ENCODE measurements around the gene LMF1. TPM values are rescaled to one million over a fixed set of nuclear protein-coding genes. Genes with fewer than 3 reads are reported as not detected.

LMF1 gene
- total RNA-seq, 1 donor from 2014 or later, result 16.0 TPM

- H3K27ac Mint-ChIP-seq (ENCODE audit: unreplicated experiment), result no peak overlapping the region
- TF ChIP-seq CTCF (conservative IDR thresholded peaks at IDR 0.05), result no peak
Observed at GRCh38 chr16:976389-976931, 5.7 kb upstream of the LMF1 start.

GRCh38 chr16:975291-975690 lies 4.5 kb upstream of the LMF1 start:
- no peak for TF ChIP-seq CTCF (conservative IDR thresholded peaks at IDR 0.05)
- H3K9me3 Mint-ChIP-seq, result no peaks in the 10 kb centered on the region
- H3K27me3 Mint-ChIP-seq (ENCODE audit: low read depth), result peaks cover 20% of the 10 kb centered on the region
- peaks cover 9% of the 10 kb centered on the region for H3K36me3 Mint-ChIP-seq (ENCODE audit: low read depth)
- H3K4me1 Mint-ChIP-seq, result peaks cover 46% of the 10 kb centered on the region
- DNase-seq (ENCODE audit: low read depth, low spot score), result no peak
- H3K27ac Mint-ChIP-seq (ENCODE audit: unreplicated experiment), result no peak overlapping the region
- peak overlapping the region; percentile 79 for H3K4me3 Mint-ChIP-seq

More at GRCh38 chr16:976389-976931, 5.7 kb upstream of the LMF1 start:
- peaks cover 9% of the 10 kb centered on the region for H3K36me3 Mint-ChIP-seq (ENCODE audit: low read depth)
- peak overlapping the region; percentile 57 for H3K4me3 Mint-ChIP-seq
- peaks cover 43% of the 10 kb centered on the region for H3K4me1 Mint-ChIP-seq
- no peak for DNase-seq (ENCODE audit: low read depth, low spot score)
- H3K9me3 Mint-ChIP-seq, result no peaks in the 10 kb centered on the region
- peaks cover 18% of the 10 kb centered on the region for H3K27me3 Mint-ChIP-seq (ENCODE audit: low read depth)

DNA sequence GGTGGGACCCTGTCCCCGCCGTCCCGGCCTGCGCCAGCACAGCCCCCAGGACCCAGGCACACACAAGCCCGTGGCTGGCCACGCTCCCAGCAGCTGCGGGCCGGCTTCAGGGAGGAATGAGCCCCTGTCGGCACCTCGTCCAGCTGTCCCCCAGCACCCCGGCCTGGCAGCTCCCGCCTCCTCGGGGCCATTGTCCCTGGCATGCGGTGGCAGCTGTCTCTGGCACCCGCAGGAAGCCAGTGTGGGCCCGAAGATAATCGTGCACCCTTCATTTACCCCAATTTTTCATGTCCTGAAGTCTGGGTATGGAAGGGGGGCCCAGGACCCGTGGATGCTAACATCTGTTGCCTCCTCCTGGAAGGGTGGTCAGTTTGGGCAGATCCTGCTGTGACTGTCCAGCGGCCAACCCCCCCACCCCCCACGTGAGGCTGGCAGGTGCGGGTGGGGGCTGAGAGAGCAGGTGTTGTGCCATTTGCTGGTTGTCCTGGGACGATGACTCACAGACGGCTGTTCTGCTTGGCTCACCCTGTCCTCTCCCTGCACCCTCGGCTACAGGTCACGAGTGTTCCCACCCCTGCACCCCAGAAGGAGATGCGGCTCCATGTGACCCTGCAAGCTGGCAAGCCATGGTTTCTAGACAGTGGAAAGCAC lies 4.0 kb upstream of the LMF1 start:
- TF ChIP-seq CTCF (conservative IDR thresholded peaks at IDR 0.05), result no peak
- Mint-ChIP-seq H3K4me3 (no peak overlapping the region), H3K36me3 (ENCODE audit: low read depth) (peaks cover 9% of the 10 kb centered on the region), H3K27ac (ENCODE audit: unreplicated experiment) (no peak overlapping the region), H3K4me1 (peaks cover 48% of the 10 kb centered on the region), H3K27me3 (ENCODE audit: low read depth) (peaks cover 20% of the 10 kb centered on the region), H3K9me3 (no peaks in the 10 kb centered on the region)
- DNase-seq (ENCODE audit: low read depth, low spot score), result no peak

DNA sequence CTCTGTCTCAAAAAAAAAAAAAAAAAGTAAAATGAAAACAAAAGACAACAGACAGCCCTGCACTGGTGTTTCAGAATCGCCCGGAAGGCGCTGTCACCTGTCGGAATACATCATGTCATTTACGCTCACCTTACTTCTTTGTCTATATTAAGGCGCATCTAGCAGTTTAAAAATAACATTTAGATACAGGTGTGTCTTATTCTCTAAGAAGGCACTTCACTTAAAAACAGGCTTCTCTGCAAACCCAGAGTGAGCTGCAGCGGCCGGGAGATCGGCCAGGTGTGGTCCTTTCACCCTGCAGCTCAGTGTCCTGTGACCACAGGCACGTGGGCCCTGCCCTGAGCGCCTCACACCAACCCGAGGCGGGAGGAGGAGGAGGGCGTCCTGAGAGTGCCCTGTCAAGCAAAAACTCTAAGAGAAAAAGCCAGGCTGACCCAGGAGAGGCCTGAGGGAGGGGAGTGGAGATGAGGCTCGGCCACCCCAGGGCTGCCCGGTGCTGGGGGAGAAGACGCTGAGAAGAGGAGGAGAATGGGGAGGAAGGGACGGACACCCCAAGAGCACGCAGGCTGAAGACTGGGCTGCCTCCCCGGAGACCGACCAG lies 3.3 kb upstream of the LMF1 start:
- Mint-ChIP-seq H3K4me1 (peaks cover 54% of the 10 kb centered on the region), H3K4me3 (peak overlapping the region; percentile 49), H3K27ac (ENCODE audit: unreplicated experiment) (no peak overlapping the region), H3K9me3 (no peaks in the 10 kb centered on the region), H3K36me3 (ENCODE audit: low read depth) (peaks cover 9% of the 10 kb centered on the region), H3K27me3 (ENCODE audit: low read depth) (peaks cover 20% of the 10 kb centered on the region)
- no peak for TF ChIP-seq CTCF (conservative IDR thresholded peaks at IDR 0.05)
- no peak for DNase-seq (ENCODE audit: low read depth, low spot score)

DNA sequence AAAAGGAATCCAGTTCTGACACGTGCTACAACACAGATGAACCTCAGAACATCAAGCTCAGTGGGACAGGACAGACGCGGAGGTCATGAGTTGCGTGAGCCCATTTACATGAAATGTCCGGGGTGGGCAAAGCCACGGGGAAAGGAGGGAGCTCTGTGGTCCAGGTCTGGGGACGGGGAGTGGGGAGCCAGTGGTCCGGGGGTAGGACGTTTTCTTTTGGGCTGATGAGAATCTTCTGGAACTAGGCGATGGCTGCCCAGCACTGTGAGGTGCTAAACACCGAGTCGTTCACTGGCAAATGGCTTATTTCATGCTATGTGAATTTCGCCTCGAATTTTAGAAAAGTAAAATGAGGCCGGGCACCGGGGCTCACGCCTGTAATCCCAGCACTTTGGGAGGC lies 2.6 kb upstream of the LMF1 start:
- peaks cover 60% of the 10 kb centered on the region for H3K4me1 Mint-ChIP-seq
- TF ChIP-seq CTCF (conservative IDR thresholded peaks at IDR 0.05), result no peak
- DNase-seq (ENCODE audit: low read depth, low spot score), result no peak
- peaks cover 11% of the 10 kb centered on the region for H3K36me3 Mint-ChIP-seq (ENCODE audit: low read depth)
- H3K4me3 Mint-ChIP-seq, result peak overlapping the region; percentile 81
- peaks cover 16% of the 10 kb centered on the region for H3K27me3 Mint-ChIP-seq (ENCODE audit: low read depth)
- H3K9me3 Mint-ChIP-seq, result no peaks in the 10 kb centered on the region
- H3K27ac Mint-ChIP-seq (ENCODE audit: unreplicated experiment), result no peak overlapping the region
